HepG2 (cell line): ENCODE results near the gene SNRNP48. TPM values are rescaled to one million over a fixed set of nuclear protein-coding genes. Genes with fewer than 3 reads are reported as not detected.

Source experiments
- ATAC-seq: fragments of 200-7000 bp; cut with Tn5 transposase; 3 replicates; pipeline ENCODE4 v1.9.1; 2020; ENCODE audit warnings: mild to moderate bottlenecking, moderate library complexity
- BruUV-seq: library from RNA; stranded (reverse); fragments of 400-500 nt; replicated peaks from 2 replicates; lab custom pipeline; 2021; lab: Mats Ljungman, UMichigan
- CTCF ChIA-PET: fragments of 300-600 bp; formaldehyde crosslinking; extraction: SDS; loops from one replicate; lab custom pipeline; 2021; ENCODE audit warnings: low total read pairs, inconsistent platforms, low intra/inter-chr PET ratio; lab: Yijun Ruan, JAX
- POLR2A ChIA-PET: fragments of 350-600 bp; sonication (Branson Sonifier 250); formaldehyde crosslinking; loops from one replicate; lab custom pipeline; 2020; ENCODE audit warnings: antibody characterized with exemption, inconsistent platforms; lab: Yijun Ruan, JAX
- DNase-seq: peaks from one replicate; pipeline ENCODE4 v3.0.0-alpha.2; 2015; ENCODE audit warnings: low spot score
- FAIRE-seq: peaks from 3 replicates; lab custom pipeline; 2011; peaks lifted over from hg19 to GRCh38; lab: Jason Lieb, UNC
- H2AFZ ChIP-seq: one replicate; pipeline ENCODE4 v1.6.1; 2011; ENCODE audit warnings: low read length, inconsistent platforms
- H3K27ac ChIP-seq: fragments of 300-600 bp; 3 replicates; pipeline ENCODE4 v1.8.0; 2011; ENCODE audit warnings: mixed run types, mild to moderate bottlenecking, mixed read lengths, low read length, inconsistent platforms; ENCODE audit not compliant: insufficient read depth; ENCODE audit errors: extremely low read length
- H3K27me3 ChIP-seq, 2 experiments: fragments of 200-600 bp in 1 of 2; 2 replicates in 1 of 2; 3 replicates in 1 of 2; pipeline versions ENCODE4 v1.6.0 to v1.8.0; 2011; ENCODE audit warnings: low read length in 2 of 2, mild to moderate bottlenecking in 2 of 2, moderate library complexity in 2 of 2, inconsistent platforms in 1 of 2; ENCODE audit not compliant: insufficient read depth in 2 of 2, control insufficient read depth in 1 of 2
- H3K36me3 ChIP-seq, 2 experiments: fragments of 200-600 bp in 1 of 2; replicated peaks in 1 of 2; 2 replicates in 1 of 2; 3 replicates in 1 of 2; pipeline versions ENCODE4 v1.5.1 to v1.8.0; 2011; ENCODE audit warnings: low read length in 2 of 2, inconsistent platforms in 1 of 2; ENCODE audit not compliant: insufficient read depth in 2 of 2, control insufficient read depth in 1 of 2
- H3K4me1 ChIP-seq: 2 replicates; pipeline ENCODE4 v1.5.1; 2012; ENCODE audit warnings: low read length, inconsistent platforms; ENCODE audit not compliant: insufficient read depth
- H3K4me2 ChIP-seq: 2 replicates; pipeline ENCODE4 v1.6.0; 2011; ENCODE audit warnings: low read depth, low read length, inconsistent platforms
- H3K4me3 ChIP-seq, 3 experiments: fragments of 200-600 bp in 1 of 3; sonication (generic), shearing (Covaris generic) in 1 of 3; replicated peaks in 1 of 3; 2 replicates each; pipeline ENCODE4 v1.5.1; 2011 to 2016; ENCODE audit warnings: low read length in 3 of 3, inconsistent platforms in 2 of 3, low read depth in 2 of 3, mild to moderate bottlenecking in 2 of 3, control low read depth in 1 of 3, mixed read lengths in 1 of 3; ENCODE audit not compliant: insufficient read depth in 1 of 3
- H3K79me2 ChIP-seq: one replicate; pipeline ENCODE4 v1.6.1; 2011; ENCODE audit warnings: low read length, inconsistent platforms; ENCODE audit not compliant: insufficient read depth
- H3K9ac ChIP-seq: 2 replicates; pipeline ENCODE4 v1.6.0; 2011; ENCODE audit warnings: mild to moderate bottlenecking, low read depth, low read length, inconsistent platforms; ENCODE audit not compliant: insufficient read depth
- H3K9me3 ChIP-seq: 2 replicates; pipeline ENCODE4 v1.5.1; 2012; ENCODE audit warnings: mild to moderate bottlenecking, low read length
- H4K20me1 ChIP-seq: 2 replicates; pipeline ENCODE4 v1.6.0; 2011; ENCODE audit warnings: inconsistent platforms, mild to moderate bottlenecking, low read length, moderate library complexity; ENCODE audit not compliant: insufficient read depth
- CC2D1A ChIP-seq: sonication (generic); formaldehyde crosslinking; IDR thresholded peaks from 2 replicates; pipeline ENCODE4 v1.8.1; 2023; ENCODE audit warnings: mild to moderate bottlenecking, missing genetic modification reagents
- CCDC6 ChIP-seq: sonication (generic); formaldehyde crosslinking; IDR thresholded peaks from 2 replicates; pipeline ENCODE4 v1.8.1; 2022; ENCODE audit warnings: mild to moderate bottlenecking, missing genetic modification reagents, moderate library complexity
- CREB1 ChIP-seq, 2 experiments: fragments of 450-650 bp in 1 of 2; IDR thresholded peaks; 2 replicates each; pipeline ENCODE4 v1.6.1; 2016 to 2017; ENCODE audit warnings: control low read depth in 1 of 2, mild to moderate bottlenecking in 1 of 2, missing compliant biosample characterization in 1 of 2, missing genetic modification characterization in 1 of 2
- DNMT1 ChIP-seq: sonication (generic); formaldehyde crosslinking; IDR thresholded peaks from 2 replicates; pipeline ENCODE4 v1.5.1; 2020; ENCODE audit warnings: mild to moderate bottlenecking, missing genetic modification reagents
- ESRRA ChIP-seq: sonication (generic); formaldehyde crosslinking; IDR thresholded peaks from 2 replicates; pipeline ENCODE4 v1.5.1; 2020; ENCODE audit warnings: mild to moderate bottlenecking, low read depth, missing genetic modification reagents
- NFKBIZ ChIP-seq: IDR thresholded peaks from 2 replicates; pipeline ENCODE4 v1.6.1; 2018; ENCODE audit warnings: missing genetic modification reagents, missing compliant biosample characterization
- RFXANK ChIP-seq: IDR thresholded peaks from 2 replicates; pipeline ENCODE4 v1.6.1; 2016
- SATB2 ChIP-seq: sonication (generic); formaldehyde crosslinking; IDR thresholded peaks from 2 replicates; pipeline ENCODE4 v1.5.0; 2020; ENCODE audit warnings: missing genetic modification reagents
- SNAI1 ChIP-seq: sonication (generic); formaldehyde crosslinking; IDR thresholded peaks from 2 replicates; pipeline ENCODE4 v1.5.0; 2020; ENCODE audit warnings: mild to moderate bottlenecking, missing genetic modification reagents, borderline replicate concordance
- SRSF9 ChIP-seq: fragments of 200-400 bp; formaldehyde crosslinking; IDR thresholded peaks from 2 replicates; pipeline ENCODE4 v1.6.1; 2018; ENCODE audit warnings: borderline replicate concordance, mild to moderate bottlenecking, low read depth, low read length; ENCODE audit not compliant: insufficient read depth, poor library complexity, severe bottlenecking
- TOE1 ChIP-seq: sonication (generic); formaldehyde crosslinking; IDR thresholded peaks from 2 replicates; pipeline ENCODE4 v1.4.0; 2020; ENCODE audit warnings: mild to moderate bottlenecking, missing genetic modification reagents
- ZBTB8A ChIP-seq: sonication (generic); formaldehyde crosslinking; IDR thresholded peaks from 2 replicates; pipeline ENCODE4 v1.4.0; 2020; ENCODE audit warnings: mild to moderate bottlenecking, low read depth, missing genetic modification reagents, borderline replicate concordance
- ZNF121 ChIP-seq: sonication (generic); formaldehyde crosslinking; IDR thresholded peaks from 2 replicates; pipeline ENCODE4 v1.5.0; 2020; ENCODE audit warnings: mild to moderate bottlenecking, missing genetic modification reagents
- ZNF468 ChIP-seq: sonication (generic); formaldehyde crosslinking; IDR thresholded peaks from 2 replicates; pipeline ENCODE4 v1.8.0; 2022; ENCODE audit warnings: mild to moderate bottlenecking, moderate library complexity, missing genetic modification reagents
- ZNF615 ChIP-seq: sonication (generic); formaldehyde crosslinking; IDR thresholded peaks from 2 replicates; pipeline ENCODE4 v1.5.0; 2020; ENCODE audit warnings: mild to moderate bottlenecking, missing genetic modification reagents, borderline replicate concordance
- WGBS: methylation state at CpG from one replicate; pipeline ENCODE4 v1.1.6; 2017; ENCODE audit warnings: low lambda C conversion rate; 5-methylcytosine and 5-hydroxymethylcytosine counted together
- in situ Hi-C: cut with HindIII; loops from 2 replicates; pipeline ENCODE4 v1.10.0; 2017; ENCODE audit warnings: low pct_unique_long_range_greater_than_20kb; ENCODE audit not compliant: extremely low pct_ligation_motif_present
- intact Hi-C: fragments of 100-400 bp; cut with micrococcal nuclease; formaldehyde crosslinking; loops from one replicate; pipeline ENCODE4 v1.10.0; 2022; ENCODE audit not compliant: unreplicated experiment
- polyA plus RNA-seq, 8 experiments: library from polyadenylated mRNA; depleted of rRNA in 3 of 8; stranded (reverse) in 7 of 8; unstranded in 1 of 8; fragments of >200 nt; fragmentation: Illumina TruSeq in 4 of 8; extraction: Trizol in 4 of 8; gene quantifications; 2 replicates each; pipeline versions ENCODE4 v1.2.1 to v1.2.3, GENCODE V29; 2011 to 2016; ENCODE audit warnings: low read depth in 4 of 8, missing spikeins in 1 of 8, mixed read lengths in 1 of 8; ENCODE audit not compliant: insufficient read depth in 1 of 8
- total RNA-seq, 5 experiments: library from RNA; depleted of rRNA; stranded (reverse); fragments of >200 nt; fragmentation: Illumina TruSeq; extraction: Trizol; gene quantifications; 2 replicates each; pipeline ENCODE4 v1.2.3, GENCODE V29; 2016; ENCODE audit warnings: low read depth in 1 of 5

The SNRNP48 gene
- total and polyA plus RNA-seq, 2 of the 13 experiments (the other 11 are each of a cell fraction or from before 2014, with no cell fraction given), result 17.5 to 47.5 TPM

GRCh38 chr6:7644417-7644816, 54.4 kb downstream of the SNRNP48 start (continued):
- TF ChIP-seq SATB2 (CRISPR knock-in tag) (no peak), CCDC6 (no peak)

DNA sequence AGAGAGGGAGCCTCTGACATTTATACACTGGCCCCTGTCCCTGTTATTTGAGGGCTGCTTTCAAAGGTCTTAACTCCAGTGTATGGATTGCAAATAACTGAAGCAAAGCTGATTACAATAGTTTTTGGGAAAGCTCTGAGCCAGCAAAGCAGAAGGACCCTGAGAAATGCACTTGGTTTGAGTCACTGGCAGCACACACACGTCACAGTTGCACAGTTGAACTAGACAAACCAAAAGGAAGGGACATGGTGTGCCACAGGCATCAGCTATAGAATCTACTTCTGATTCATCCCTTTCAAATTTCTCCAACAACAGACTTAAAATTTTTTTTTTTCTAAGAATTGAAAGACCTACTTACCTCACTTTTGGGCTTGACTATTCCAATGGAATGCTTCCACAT, 56.4 kb downstream of the SNRNP48 start:
- WGBS, result 0% methylated on average over 1 of the region's 1 CpG
- ChIA-PET POLR2A (no interaction called here), CTCF (no interaction called here)
- ATAC-seq, result no peak
- DNase-seq, result no peak
- Histone ChIP-seq H2AFZ (no peak overlapping the region), H3K4me1 (peaks cover 5% of the 10 kb centered on the region; the same call in 1 of the 2 replicates), H3K27me3 (peaks cover 0 to 6% of the 10 kb centered on the region in 2 experiments; a peak in 1 of 5 replicates), H3K79me2 (no peaks in the 10 kb centered on the region)
- TF ChIP-seq CREB1 (IDR thresholded peaks at IDR 0.05) (0 out of 2 replicates have a peak, but pooled peaks have one; percentile 20), CREB1 (CRISPR knock-in tag; IDR thresholded peaks at IDR 0.05) (no peak), CC2D1A (no peak), ZNF615 (CRISPR knock-in tag) (no peak)
- TF ChIP-seq, all 625 proteins: peak for 1
- H3K4me3 ChIP-seq, result no peak overlapping the region
- no peaks in the 10 kb centered on the region for H3K36me3 ChIP-seq
- H3K27ac ChIP-seq, result no peak overlapping the region
- no peak overlapping the region for H3K9ac ChIP-seq
- in situ Hi-C loops, result no loop called here
- BruUV-seq, result no TSS peak
- no peak overlapping the region for H3K4me2 ChIP-seq
- FAIRE-seq, result no peak
- intact Hi-C loops, result no loop called here
- no peaks in the 10 kb centered on the region for H3K9me3 ChIP-seq
- H4K20me1 ChIP-seq, result no peaks in the 10 kb centered on the region

DNA sequence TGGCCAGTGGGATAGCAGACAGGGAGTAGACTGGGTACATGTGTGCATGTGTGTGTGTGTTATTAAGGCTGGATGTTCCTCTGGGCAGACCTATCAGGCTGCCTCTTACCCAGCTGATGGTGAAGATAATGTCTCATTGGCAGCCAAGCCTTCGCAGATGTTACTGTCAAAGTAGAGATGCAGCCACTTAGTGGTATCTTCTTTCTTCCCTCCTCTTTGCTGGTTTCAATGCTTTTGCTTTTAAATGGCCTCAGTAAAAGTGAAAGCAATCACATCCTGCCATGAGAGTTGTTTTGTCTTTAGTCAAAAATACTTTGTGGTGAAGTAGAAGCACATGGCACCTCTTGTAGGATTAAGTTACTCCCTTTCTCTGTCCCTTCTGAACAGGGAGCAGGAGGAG, 57.5 kb downstream of the SNRNP48 start:
- Histone ChIP-seq H3K36me3 (no peaks in the 10 kb centered on the region), H3K27ac (no peak overlapping the region), H4K20me1 (no peaks in the 10 kb centered on the region), H3K9ac (no peak overlapping the region), H3K9me3 (no peaks in the 10 kb centered on the region), H3K4me1 (0 out of 2 replicates have a peak, but pooled peaks cover 5% of the 10 kb centered on the region), H3K27me3 (peaks cover 0 to 10% of the 10 kb centered on the region in 2 experiments; a peak in 2 of 5 replicates), H3K79me2 (no peaks in the 10 kb centered on the region), H2AFZ (no peak overlapping the region), H3K4me3 (no peak overlapping the region), H3K4me2 (no peak overlapping the region)
- no peak for DNase-seq
- no peak for TF ChIP-seq ZNF468 (CRISPR knock-in tag)
- no peak for TF ChIP-seq DNMT1 (CRISPR knock-in tag)
- no peak for TF ChIP-seq SNAI1 (CRISPR knock-in tag)
- no peak for TF ChIP-seq ZBTB8A
- no peak for TF ChIP-seq NFKBIZ
- TF ChIP-seq TOE1, result no peak
- no peak for TF ChIP-seq ZNF121
- no peak for TF ChIP-seq SRSF9
- TF ChIP-seq ESRRA (CRISPR knock-in tag), result no peak
- no peak for TF ChIP-seq RFXANK (CRISPR knock-in tag)
- in situ Hi-C loops, result no loop called here
- ChIA-PET CTCF (no interaction called here), POLR2A (no interaction called here)
- intact Hi-C loops, result no loop called here
- WGBS, result 23% methylated on average over 1 of the region's 1 CpG
- BruUV-seq, result no TSS peak
- no peak for FAIRE-seq
- ATAC-seq, result no peak
